ENCODE results near the gene ETV3. TPM values are rescaled to one million over a fixed set of nuclear protein-coding genes. Genes with fewer than 3 reads are reported as not detected.

Gene ETV3
- total RNA-seq, 1 donor from 2014 or later, result 41.0 TPM

- H3K27me3 Mint-ChIP-seq, result no peaks in the 10 kb centered on the region
- no peaks in the 10 kb centered on the region for H3K36me3 Mint-ChIP-seq
- peak overlapping the region; percentile 56 for H3K27ac Mint-ChIP-seq
- H3K4me3 Mint-ChIP-seq, result no peak overlapping the region
- peaks cover 41% of the 10 kb centered on the region for H3K4me1 Mint-ChIP-seq (ENCODE audit: unreplicated experiment)
- H3K9me3 Mint-ChIP-seq, result no peaks in the 10 kb centered on the region
- no peak for TF ChIP-seq CTCF (conservative IDR thresholded peaks at IDR 0.05)
- DNase-seq (ENCODE audit: extremely low spot score, unreplicated experiment), result no peak
Observed at GRCh38 chr1:157152510-157152909, 14.3 kb upstream of the ETV3 start.

GRCh38 chr1:157151506-157151905 lies 13.3 kb upstream of the ETV3 start:
- no peak for TF ChIP-seq CTCF (conservative IDR thresholded peaks at IDR 0.05)
- Mint-ChIP-seq H3K4me3 (no peak overlapping the region), H3K4me1 (ENCODE audit: unreplicated experiment) (peaks cover 41% of the 10 kb centered on the region), H3K9me3 (no peaks in the 10 kb centered on the region), H3K36me3 (no peaks in the 10 kb centered on the region), H3K27me3 (no peaks in the 10 kb centered on the region), H3K27ac (peak overlapping the region; percentile 5)
- DNase-seq (ENCODE audit: extremely low spot score, unreplicated experiment), result no peak

GRCh38 chr1:157151073-157151472 lies 12.9 kb upstream of the ETV3 start:
- Mint-ChIP-seq H3K4me1 (ENCODE audit: unreplicated experiment) (peaks cover 41% of the 10 kb centered on the region), H3K27me3 (no peaks in the 10 kb centered on the region), H3K9me3 (no peaks in the 10 kb centered on the region), H3K4me3 (no peak overlapping the region), H3K27ac (no peak overlapping the region), H3K36me3 (no peaks in the 10 kb centered on the region)
- no peak for TF ChIP-seq CTCF (conservative IDR thresholded peaks at IDR 0.05)
- no peak for DNase-seq (ENCODE audit: extremely low spot score, unreplicated experiment)

GRCh38 chr1:157150631-157151030 lies 12.4 kb upstream of the ETV3 start:
- Mint-ChIP-seq H3K4me1 (ENCODE audit: unreplicated experiment) (peaks cover 37% of the 10 kb centered on the region), H3K36me3 (no peaks in the 10 kb centered on the region), H3K4me3 (no peak overlapping the region), H3K27me3 (no peaks in the 10 kb centered on the region), H3K27ac (no peak overlapping the region), H3K9me3 (no peaks in the 10 kb centered on the region)
- no peak for TF ChIP-seq CTCF (conservative IDR thresholded peaks at IDR 0.05)
- DNase-seq (ENCODE audit: extremely low spot score, unreplicated experiment), result no peak

- H3K36me3 Mint-ChIP-seq, result no peaks in the 10 kb centered on the region
- H3K27me3 Mint-ChIP-seq, result no peaks in the 10 kb centered on the region
- peak overlapping the region; percentile 78 for H3K27ac Mint-ChIP-seq
- H3K9me3 Mint-ChIP-seq, result no peaks in the 10 kb centered on the region
- H3K4me1 Mint-ChIP-seq (ENCODE audit: unreplicated experiment), result peaks cover 21% of the 10 kb centered on the region
- H3K4me3 Mint-ChIP-seq, result no peak overlapping the region
- TF ChIP-seq CTCF (conservative IDR thresholded peaks at IDR 0.05), result no peak
- no peak for DNase-seq (ENCODE audit: extremely low spot score, unreplicated experiment)
Observed at GRCh38 chr1:157147906-157148700, 9.9 kb upstream of the ETV3 start.

All from type B pancreatic cell (in vitro differentiated cells).